Testis (tissue), 2 donors: ENCODE results near the gene TXNRD2.

ENCODE experiments used
- CTCF ChIP-seq, 3 experiments: fragments of 450-650 bp in 2 of 3; fragments of 200-600 bp in 1 of 3; sonication (generic) in 1 of 3; IDR thresholded peaks; one replicate each; pipeline ENCODE4 v1.5.1; 2016 to 2019; ENCODE audit warnings: antibody characterized with exemption in 3 of 3, mild to moderate bottlenecking in 2 of 3, moderate library complexity in 1 of 3
- POLR2A ChIP-seq: fragments of 450-650 bp; IDR thresholded peaks from one replicate; pipeline ENCODE4 v1.6.1; 2017; ENCODE audit warnings: antibody characterized with exemption, mild to moderate bottlenecking, moderate library complexity

- no peak for TF ChIP-seq CTCF (IDR thresholded peaks at IDR 0.05)
- TF ChIP-seq POLR2A: no peak
Observed at GRCh38 chr22:19929586-19930550, 11.8 kb downstream of the TXNRD2 start.
